HG03108 (cell line): ENCODE measurements around the gene ERC1.

Experiments
- ATAC-seq: cut with Tn5 transposase; IDR thresholded peaks from one replicate; pipeline ENCODE4 v1.9.1; 2021; ENCODE audit warnings: moderate library complexity; ENCODE audit not compliant: unreplicated experiment

Gene ERC1

GRCh38 chr12:1425396-1425729, 434.3 kb downstream of the ERC1 start:
- ATAC-seq, result no peak

GRCh38 chr12:1428671-1429070, 437.6 kb downstream of the ERC1 start:
- no peak for ATAC-seq

GRCh38 chr12:1429980-1430379, 439.0 kb downstream of the ERC1 start:
- ATAC-seq, result no peak

GRCh38 chr12:1434296-1434955, 443.4 kb downstream of the ERC1 start:
- ATAC-seq, result no peak

GRCh38 chr12:1435044-1435443, 444.0 kb downstream of the ERC1 start:
- no peak for ATAC-seq

GRCh38 chr12:1435456-1435855, 444.4 kb downstream of the ERC1 start:
- ATAC-seq, result no peak

- no peak for ATAC-seq
Measured at GRCh38 chr12:1436015-1436414, 445.0 kb downstream of the ERC1 start.

- ATAC-seq, result no peak
Measured at GRCh38 chr12:1436981-1437380, 446.0 kb downstream of the ERC1 start.

- ATAC-seq, result no peak
Measured at GRCh38 chr12:1439201-1439600, 448.2 kb downstream of the ERC1 start.

GRCh38 chr12:1439687-1440086, 448.7 kb downstream of the ERC1 start:
- no peak for ATAC-seq

- no peak for ATAC-seq
Measured at GRCh38 chr12:1443421-1444141, 452.6 kb downstream of the ERC1 start.

GRCh38 chr12:1444142-1444516, 453.1 kb downstream of the ERC1 start:
- ATAC-seq, result no peak

- ATAC-seq, result no peak
Measured at GRCh38 chr12:1445807-1446206, 454.8 kb downstream of the ERC1 start.

GRCh38 chr12:1448336-1448735, 457.3 kb downstream of the ERC1 start:
- no peak for ATAC-seq

GRCh38 chr12:1453810-1454209, 462.8 kb downstream of the ERC1 start:
- ATAC-seq, result no peak

- ATAC-seq, result no peak
Measured at GRCh38 chr12:1456885-1457284, 465.9 kb downstream of the ERC1 start.

- no peak for ATAC-seq
Measured at GRCh38 chr12:1457901-1458300, 466.9 kb downstream of the ERC1 start.

- ATAC-seq, result no peak
Measured at GRCh38 chr12:1459339-1459738, 468.3 kb downstream of the ERC1 start.

GRCh38 chr12:1463073-1463905, 472.3 kb downstream of the ERC1 start:
- no peak for ATAC-seq

GRCh38 chr12:1464925-1465324, 473.9 kb downstream of the ERC1 start:
- ATAC-seq, result no peak

- no peak for ATAC-seq
Measured at GRCh38 chr12:1465990-1466389, 475.0 kb downstream of the ERC1 start.
